Transverse colon (tissue), 4 donors: Measurements from ENCODE around the gene FLACC1. TPM values are rescaled to one million over a fixed set of nuclear protein-coding genes. Genes with fewer than 3 reads are reported as not detected.

Source experiments
- DNase-seq: peaks from one replicate; pipeline ENCODE4 v3.0.0-alpha.2; 2019
- H3K27ac ChIP-seq, 4 donors: fragments of 200-600 bp; sonication (generic); 2 replicates each; pipeline ENCODE4 v1.5.1; 2016 to 2018; ENCODE audit warnings: inconsistent platforms in 4 of 4
- H3K27me3 ChIP-seq: fragments of 200-600 bp; sonication (generic); 2 replicates; pipeline ENCODE4 v1.5.1; 2017; ENCODE audit warnings: inconsistent platforms
- H3K36me3 ChIP-seq, 4 donors: fragments of 200-600 bp; sonication (generic); 2 replicates each; pipeline ENCODE4 v1.5.1; 2017 to 2019; ENCODE audit warnings: inconsistent platforms in 4 of 4
- H3K4me1 ChIP-seq, 4 donors: fragments of 200-600 bp; sonication (generic); 2 replicates each; pipeline ENCODE4 v1.5.1; 2017 to 2020; ENCODE audit warnings: inconsistent platforms in 4 of 4
- H3K4me3 ChIP-seq, 4 donors: fragments of 200-600 bp; sonication (generic); 1 replicate in 1 of 4; 2 replicates in 3 of 4; pipeline versions ENCODE4 v1.5.1 to v1.6.1; 2017 to 2019; ENCODE audit warnings: inconsistent platforms in 4 of 4
- H3K9me3 ChIP-seq, 2 donors: fragments of 200-600 bp; sonication (generic); 2 replicates each; pipeline ENCODE4 v1.5.1; 2017 to 2019; ENCODE audit warnings: inconsistent platforms in 2 of 2
- EP300 ChIP-seq: sonication (generic); formaldehyde crosslinking; IDR thresholded peaks from one replicate; pipeline ENCODE4 v1.6.1; 2017; ENCODE audit warnings: antibody characterized with exemption, low read depth
- POLR2A ChIP-seq: fragments of 450-650 bp; IDR thresholded peaks from one replicate; pipeline ENCODE4 v1.6.1; 2016; ENCODE audit warnings: antibody characterized with exemption, mild to moderate bottlenecking, moderate library complexity
- POLR2AphosphoS5 ChIP-seq, 3 donors: sonication (generic); formaldehyde crosslinking; IDR thresholded peaks; one replicate each; pipeline ENCODE4 v1.6.1; 2016; ENCODE audit warnings: antibody characterized with exemption in 3 of 3
- WGBS, 2 donors: methylation state at CpG; one replicate each; pipeline ENCODE4 v1.1.5; 2018; ENCODE audit warnings: low coverage in 1 of 2; 5-methylcytosine and 5-hydroxymethylcytosine counted together
- in situ Hi-C, 4 donors: fragments of 200-750 bp; cut with MboI; loops; one replicate each; pipeline versions ENCODE4 v1.15.0 to v1.15.1; 2017; ENCODE audit warnings: low sequenced_read_pairs in 3 of 4, low pct_ligation_motif_present in 1 of 4, low pct_unique_long_range_greater_than_20kb in 1 of 4
- intact Hi-C: fragments of 100-400 bp; cut with DNase I; formaldehyde crosslinking; loops from one replicate; pipeline ENCODE4 v1.15.1; 2023; ENCODE audit warnings: low total_unique reads
- total RNA-seq, 4 donors: library from RNA; depleted of rRNA; stranded (reverse); fragments of >200 nt; gene quantifications; one replicate each; pipeline ENCODE4 v1.1.0, GENCODE V29; 2016
- TF ChIP-seq, protein P1 (sequence below), 5 experiments: fragments of 200-600 bp in 3 of 5; fragments of 450-650 bp in 2 of 5; sonication (generic) in 3 of 5; IDR thresholded peaks; 1 replicate in 2 of 5; 2 replicates in 3 of 5; pipeline ENCODE4 v1.5.1; 2016 to 2017; ENCODE audit warnings: antibody characterized with exemption in 5 of 5, inconsistent platforms in 3 of 5, mild to moderate bottlenecking in 2 of 5, moderate library complexity in 1 of 5

Gene FLACC1
- total RNA-seq, 4 donors from 2014 or later = 1.6 to 5.2 (median 4.3) TPM; not detected in 1

DNA sequence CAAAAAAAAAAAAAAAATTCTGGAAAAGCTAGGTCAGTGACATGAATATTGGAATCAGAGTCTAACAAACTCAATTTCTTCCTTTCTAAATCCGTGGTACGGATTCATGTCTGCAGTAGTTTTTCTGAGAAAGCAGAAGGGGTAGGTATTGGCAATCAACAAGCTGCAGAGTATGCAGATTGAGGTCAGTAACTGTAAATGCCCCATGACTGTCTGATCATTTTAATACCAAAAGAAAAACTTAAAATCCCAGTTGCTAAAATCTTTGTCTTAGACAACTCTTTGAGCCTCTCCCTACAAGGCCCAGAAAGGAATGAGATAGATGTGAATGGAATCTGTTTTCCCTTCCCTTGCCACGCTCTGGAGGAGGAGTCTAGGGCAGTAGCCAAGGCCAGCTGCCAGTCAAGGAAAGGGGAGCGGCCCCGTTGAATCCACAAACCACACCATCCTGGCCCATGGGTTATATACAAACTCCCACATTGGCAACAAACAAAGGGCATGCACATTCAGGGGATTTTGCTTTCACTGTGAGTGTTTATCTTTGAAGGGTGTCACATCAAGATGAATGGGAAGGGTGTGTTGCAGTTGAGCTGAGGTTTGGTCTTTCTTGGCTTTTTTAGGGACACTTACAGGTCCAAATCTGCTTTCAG lies 102.9 kb downstream of the FLACC1 start:
- intact Hi-C loops = loop anchor here (10.0 kb wide), 1 partner anchor 111 kb away; no protein-coding TSS in a partner anchor
- peak overlapping the region; percentile 1 to 72 (median 28) for H3K27ac ChIP-seq
- TF ChIP-seq EP300 = no peak
- TF ChIP-seq POLR2AphosphoS5 (IDR thresholded peaks at IDR 0.05) = no peak
- TF ChIP-seq, protein P1, sequence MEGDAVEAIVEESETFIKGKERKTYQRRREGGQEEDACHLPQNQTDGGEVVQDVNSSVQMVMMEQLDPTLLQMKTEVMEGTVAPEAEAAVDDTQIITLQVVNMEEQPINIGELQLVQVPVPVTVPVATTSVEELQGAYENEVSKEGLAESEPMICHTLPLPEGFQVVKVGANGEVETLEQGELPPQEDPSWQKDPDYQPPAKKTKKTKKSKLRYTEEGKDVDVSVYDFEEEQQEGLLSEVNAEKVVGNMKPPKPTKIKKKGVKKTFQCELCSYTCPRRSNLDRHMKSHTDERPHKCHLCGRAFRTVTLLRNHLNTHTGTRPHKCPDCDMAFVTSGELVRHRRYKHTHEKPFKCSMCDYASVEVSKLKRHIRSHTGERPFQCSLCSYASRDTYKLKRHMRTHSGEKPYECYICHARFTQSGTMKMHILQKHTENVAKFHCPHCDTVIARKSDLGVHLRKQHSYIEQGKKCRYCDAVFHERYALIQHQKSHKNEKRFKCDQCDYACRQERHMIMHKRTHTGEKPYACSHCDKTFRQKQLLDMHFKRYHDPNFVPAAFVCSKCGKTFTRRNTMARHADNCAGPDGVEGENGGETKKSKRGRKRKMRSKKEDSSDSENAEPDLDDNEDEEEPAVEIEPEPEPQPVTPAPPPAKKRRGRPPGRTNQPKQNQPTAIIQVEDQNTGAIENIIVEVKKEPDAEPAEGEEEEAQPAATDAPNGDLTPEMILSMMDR (IDR thresholded peaks at IDR 0.05) = no peak
- TF ChIP-seq POLR2A = no peak
- peaks cover 0 to 29% (median 16%) of the 10 kb centered on the region in 4 donors for H3K4me1 ChIP-seq
- no peaks in the 10 kb centered on the region for H3K9me3 ChIP-seq
- in situ Hi-C loops = no loop called here
- H3K36me3 ChIP-seq = no peaks in the 10 kb centered on the region
- peak; percentile 61 for DNase-seq
- no peaks in the 10 kb centered on the region for H3K27me3 ChIP-seq
- 45 to 51% methylated on average over 3 to 5 of the region's 5 CpGs for WGBS, 2 donors
- H3K4me3 ChIP-seq = no peak overlapping the region

DNA sequence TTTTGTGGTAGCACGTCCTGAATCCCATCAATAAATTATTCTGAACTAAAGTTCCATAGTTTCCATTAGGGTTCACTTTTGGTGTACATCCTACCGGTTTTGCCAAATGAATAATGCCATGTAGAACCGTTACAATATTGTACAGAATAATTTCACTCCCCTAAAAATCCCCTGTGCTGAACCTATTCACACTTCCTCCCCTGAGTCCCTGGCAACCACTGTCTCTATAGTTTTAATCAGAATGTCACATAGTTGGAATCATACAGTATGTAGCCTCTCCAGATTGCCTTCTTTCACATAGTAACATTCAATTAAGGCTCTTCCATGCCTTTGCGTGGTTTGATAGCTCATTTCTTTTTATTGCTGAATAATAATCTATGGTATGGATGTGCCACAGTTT lies 106.4 kb downstream of the FLACC1 start:
- in situ Hi-C loops = no loop called here
- TF ChIP-seq POLR2A (no peak), EP300 (no peak), POLR2AphosphoS5 (IDR thresholded peaks at IDR 0.05) (no peak)
- TF ChIP-seq, protein P1 (IDR thresholded peaks at IDR 0.05) = no peak
- Histone ChIP-seq H3K27ac (no peak overlapping the region), H3K4me3 (no peak overlapping the region), H3K36me3 (no peaks in the 10 kb centered on the region), H3K27me3 (no peaks in the 10 kb centered on the region), H3K4me1 (peaks cover 0 to 15% (median 9%) of the 10 kb centered on the region in 4 donors), H3K9me3 (no peaks in the 10 kb centered on the region)
- 87 to 88% methylated on average over 4 of the region's 4 CpGs for WGBS, 2 donors
- intact Hi-C loops = loop anchor here (10.0 kb wide), 1 partner anchor 114 kb away; no protein-coding TSS in a partner anchor
- no peak for DNase-seq

DNA sequence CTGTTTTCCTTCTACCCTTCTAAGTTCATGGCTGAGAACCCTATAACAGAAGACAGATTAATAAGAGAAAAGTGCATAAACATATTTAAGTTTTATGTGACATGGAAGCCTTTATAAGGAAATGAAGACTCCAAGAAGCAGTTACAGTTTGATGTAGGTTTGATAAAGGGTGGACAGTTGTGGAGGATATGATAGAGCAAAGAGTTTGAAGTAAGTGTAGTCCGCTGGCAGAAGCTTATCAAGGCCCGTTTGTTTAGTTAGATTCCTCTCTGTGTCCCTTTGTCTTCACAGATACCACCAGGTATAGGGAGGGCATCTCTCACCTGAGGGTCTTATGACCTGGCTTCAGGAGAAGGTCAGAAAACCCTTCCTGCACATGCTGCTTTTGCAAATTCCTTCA lies 107.3 kb downstream of the FLACC1 start:
- 86 to 91% methylated on average over 1 to 2 of the region's 2 CpGs for WGBS, 2 donors
- in situ Hi-C loops = loop anchor here in 3 of 4 donors (10.0 to 25.0 kb wide), 2 partner anchors 112 to 115 kb away; partner anchors contain the start of gene FLACC1 (in 2 of the 3)

DNA sequence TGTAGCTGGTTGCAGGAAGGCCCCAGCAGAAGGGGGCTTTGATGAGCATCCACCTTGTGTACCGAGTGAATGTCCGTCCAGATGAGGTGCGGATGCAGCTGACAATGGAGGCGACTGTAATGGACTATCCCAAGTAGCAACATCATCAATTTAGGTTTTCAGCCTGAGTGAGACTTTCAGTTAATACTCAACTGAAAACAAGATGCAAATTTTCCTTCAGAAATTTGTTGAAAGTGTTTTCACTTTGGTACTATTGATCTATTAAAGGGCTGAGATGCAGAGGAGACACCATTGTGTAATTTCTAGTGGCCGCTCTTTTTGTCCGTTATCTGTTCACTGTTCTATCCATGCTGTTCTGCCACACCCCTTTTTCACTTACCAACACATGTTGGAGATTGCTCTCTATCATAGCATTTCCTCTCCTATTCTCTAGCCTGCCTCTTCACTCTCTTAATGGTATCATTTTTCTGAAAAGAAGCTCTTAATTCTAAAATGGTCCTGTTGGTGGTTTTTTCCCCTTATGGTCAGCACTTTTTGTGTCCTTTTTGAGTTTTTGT lies 108.8 kb downstream of the FLACC1 start:
- H3K9me3 ChIP-seq = no peaks in the 10 kb centered on the region
- no peak overlapping the region for H3K27ac ChIP-seq
- 74 to 84% methylated on average over 2 to 6 of the region's 6 CpGs for WGBS, 2 donors
- intact Hi-C loops (no loop called here), in situ Hi-C loops (loop anchor here in 3 of 4 donors (10.0 to 25.0 kb wide), 2 partner anchors 114 to 116 kb away; partner anchors contain the start of gene FLACC1 (in 2 of the 3))
- H3K4me1 ChIP-seq = peaks cover 0 to 6% (median 0%) of the 10 kb centered on the region in 4 donors
- H3K4me3 ChIP-seq = no peak overlapping the region
- no peaks in the 10 kb centered on the region for H3K36me3 ChIP-seq
- no peak for DNase-seq
- H3K27me3 ChIP-seq = no peaks in the 10 kb centered on the region
- no peak for TF ChIP-seq POLR2AphosphoS5 (IDR thresholded peaks at IDR 0.05)
- TF ChIP-seq, protein P1 (IDR thresholded peaks at IDR 0.05) = no peak
- TF ChIP-seq POLR2A = no peak
- TF ChIP-seq EP300 = no peak

More for the DNA sequence above, 107.3 kb downstream of the FLACC1 start:
- Histone ChIP-seq H3K27me3 (no peaks in the 10 kb centered on the region), H3K27ac (no peak overlapping the region), H3K9me3 (no peaks in the 10 kb centered on the region), H3K4me3 (no peak overlapping the region), H3K4me1 (peaks cover 0 to 15% (median 9%) of the 10 kb centered on the region in 4 donors), H3K36me3 (no peaks in the 10 kb centered on the region)
- no peak for TF ChIP-seq POLR2A
- no peak for DNase-seq
- intact Hi-C loops = loop anchor here (10.0 kb wide), 1 partner anchor 115 kb away; no protein-coding TSS in a partner anchor
